ENCODE results near the gene STK24.
"Not testable (repeated sequence)": the region's sequence is repeated elsewhere in the genome, so short reads cannot be mapped to it uniquely, and the experiment has no call there.

Gene STK24

DNA sequence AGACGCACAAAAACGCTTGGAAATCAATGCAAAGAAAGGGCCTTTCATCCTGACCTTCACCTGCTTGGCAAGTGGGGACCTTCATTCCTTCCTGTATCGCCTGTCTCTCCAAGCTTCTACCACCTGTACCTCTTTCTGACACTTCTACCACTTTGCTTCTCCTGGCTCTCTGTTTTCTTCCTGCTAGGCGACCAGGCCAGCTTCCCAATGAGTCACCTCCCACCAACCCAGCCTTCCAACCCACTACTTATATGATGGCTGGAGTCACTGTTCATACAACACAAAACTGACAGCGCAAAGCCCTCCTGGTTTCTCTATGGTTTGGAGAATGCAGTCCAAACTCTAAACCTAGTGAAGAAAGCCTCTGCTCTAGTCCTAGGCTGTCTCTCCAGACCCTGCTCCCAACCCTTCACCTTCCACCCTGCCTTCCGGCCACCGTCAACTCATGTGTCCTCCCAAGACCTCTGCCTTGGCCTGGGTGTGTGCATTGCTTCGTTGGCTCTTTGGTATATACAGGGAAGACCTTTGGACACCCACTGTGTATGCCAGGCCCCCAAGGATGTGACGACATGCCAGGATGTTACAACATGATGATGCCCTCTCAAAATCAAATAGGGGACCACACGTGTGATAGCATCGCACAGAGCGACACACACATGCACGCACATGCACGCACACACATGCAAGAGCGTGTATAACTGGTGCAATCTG, 148.5 kb downstream of the STK24 start:
- no peak for DNase-seq

DNA sequence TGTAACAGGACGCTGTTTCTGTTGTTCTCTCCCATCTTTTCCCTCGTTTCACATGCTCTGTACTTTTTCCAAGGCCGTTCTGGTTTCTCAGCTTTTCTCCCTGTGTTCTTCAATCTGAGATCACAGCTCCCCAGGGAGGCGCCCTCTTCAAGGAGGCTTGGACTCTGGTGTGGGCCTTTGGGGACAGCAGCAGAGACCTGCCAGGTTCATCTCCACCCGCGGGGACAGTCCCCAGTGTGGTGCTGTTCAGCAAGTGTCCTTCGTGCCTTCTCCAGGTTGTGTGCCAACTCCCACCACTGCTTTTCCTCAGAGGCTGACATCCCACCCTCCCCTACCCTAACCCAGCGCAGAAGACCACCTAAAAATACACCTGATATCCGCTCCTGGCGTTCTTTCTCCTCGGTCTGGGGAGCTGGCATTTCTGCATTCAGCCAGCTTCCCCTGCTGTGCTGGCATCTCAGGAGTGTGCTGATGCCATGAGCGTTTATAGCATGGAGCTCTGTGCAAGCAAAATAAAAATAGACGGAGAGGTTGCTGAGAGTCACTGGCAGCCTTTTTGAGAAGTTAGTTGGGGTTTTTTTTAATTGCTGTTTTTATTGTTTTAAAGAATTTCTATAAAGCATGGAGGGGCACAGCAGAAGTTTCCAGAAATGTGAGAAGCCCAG, 149.4 kb downstream of the STK24 start:
- DNase-seq = no peak

DNA sequence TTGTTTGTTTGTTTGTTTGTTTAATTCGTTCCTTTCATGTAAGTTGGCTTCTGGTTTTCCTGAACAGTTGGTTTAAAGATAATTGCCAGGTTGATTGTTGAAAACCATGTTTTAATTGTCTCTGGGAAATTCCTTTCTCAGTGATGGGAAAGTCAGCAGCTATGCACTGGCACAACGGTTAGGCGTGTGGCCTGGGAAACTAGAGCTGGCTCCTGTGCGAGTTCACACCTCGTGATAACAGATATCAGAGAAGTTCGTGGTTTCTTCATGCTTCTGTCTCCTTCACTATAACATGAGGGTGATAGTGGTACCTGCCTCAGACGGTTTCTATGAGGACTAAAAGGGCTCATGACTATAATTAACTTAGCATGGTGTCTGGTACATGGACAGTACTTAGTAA, 153.5 kb downstream of the STK24 start:
- no peak for DNase-seq

DNA sequence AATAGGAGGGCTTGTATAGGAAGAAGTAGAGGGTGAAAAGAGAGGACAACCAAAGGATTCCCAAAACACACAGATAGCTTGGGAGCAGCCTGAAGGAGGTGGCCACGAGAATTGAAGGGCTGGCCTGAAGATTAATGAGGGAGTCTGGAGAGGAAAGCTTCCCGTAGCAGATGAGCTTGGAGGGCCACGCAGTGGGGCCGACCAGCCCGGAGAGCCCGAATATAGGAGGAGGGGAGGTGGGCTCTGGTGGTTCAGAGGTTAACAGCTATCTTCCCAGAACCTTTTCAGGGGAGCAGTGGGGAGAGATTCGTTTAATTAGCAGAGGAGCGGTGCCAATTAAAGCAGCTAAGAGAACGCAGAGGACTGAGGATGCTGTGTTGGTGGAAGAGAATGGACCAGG, 154.9 kb downstream of the STK24 start:
- DNase-seq = no peak

DNA sequence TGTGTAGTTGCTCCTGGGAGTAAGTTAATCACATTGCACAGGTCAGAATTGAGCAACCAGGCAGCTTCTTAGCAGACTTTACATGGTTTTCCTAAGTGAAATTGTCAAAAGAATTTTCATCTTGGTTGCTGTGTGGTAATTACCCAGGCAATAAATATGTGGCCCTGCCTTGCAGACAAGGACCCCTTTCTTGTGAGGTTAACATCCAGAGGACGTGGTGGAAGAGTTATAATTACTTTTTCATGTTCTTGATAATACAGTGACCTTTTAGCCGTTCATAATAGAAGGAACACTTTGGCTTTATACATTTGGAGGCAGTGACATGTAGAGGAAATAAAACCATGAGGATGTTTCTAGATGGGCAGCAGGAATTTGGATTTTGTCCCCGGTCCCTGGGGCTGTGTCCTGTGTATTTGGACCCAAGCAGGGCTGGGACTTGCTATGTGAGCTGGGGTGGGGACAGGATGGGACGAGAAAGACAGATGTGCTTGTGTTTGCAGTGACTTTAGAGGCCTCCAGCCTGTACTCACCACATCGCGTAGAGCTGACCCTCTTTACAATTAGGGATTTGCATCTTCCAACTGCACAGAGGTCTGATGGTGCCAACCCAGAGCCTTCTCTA, 156.2 kb downstream of the STK24 start:
- no peak for DNase-seq

DNA sequence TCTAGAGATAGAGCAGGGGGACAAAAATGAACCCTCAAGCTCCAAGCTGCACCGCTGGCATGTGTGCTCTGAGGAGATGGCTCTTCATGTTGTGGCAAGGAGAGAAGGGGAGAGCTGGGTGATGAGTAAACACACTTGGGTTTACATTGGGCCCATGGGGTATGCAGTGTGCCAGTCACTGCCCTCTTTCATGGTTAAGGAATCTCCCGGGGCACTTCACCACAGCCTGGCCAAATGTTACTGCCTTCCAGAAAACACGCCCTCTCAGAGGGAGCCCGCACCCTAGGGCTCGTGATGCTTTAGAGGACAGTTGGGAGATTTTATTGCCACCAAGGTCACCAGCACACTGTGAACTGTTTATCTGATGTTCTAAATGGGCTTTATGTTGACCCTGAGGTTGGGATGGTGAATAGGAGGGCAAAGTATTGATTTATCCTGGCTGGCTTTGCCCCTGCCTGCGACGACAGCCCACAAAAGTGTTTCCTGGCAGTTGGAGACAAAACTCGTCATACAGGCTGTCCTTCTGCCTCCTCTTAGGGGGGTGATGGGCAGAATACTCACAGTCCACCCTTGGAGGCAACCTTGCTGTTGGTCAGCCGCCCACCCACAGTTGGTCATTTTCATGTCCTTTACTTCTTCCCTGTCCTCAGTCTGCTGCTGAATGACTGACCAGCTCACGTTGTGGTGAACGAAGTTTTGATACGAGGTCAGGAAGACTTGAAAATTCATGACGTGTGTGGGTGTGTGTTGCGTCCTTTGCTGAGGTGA, 156.9 kb downstream of the STK24 start:
- no peak for DNase-seq

DNA sequence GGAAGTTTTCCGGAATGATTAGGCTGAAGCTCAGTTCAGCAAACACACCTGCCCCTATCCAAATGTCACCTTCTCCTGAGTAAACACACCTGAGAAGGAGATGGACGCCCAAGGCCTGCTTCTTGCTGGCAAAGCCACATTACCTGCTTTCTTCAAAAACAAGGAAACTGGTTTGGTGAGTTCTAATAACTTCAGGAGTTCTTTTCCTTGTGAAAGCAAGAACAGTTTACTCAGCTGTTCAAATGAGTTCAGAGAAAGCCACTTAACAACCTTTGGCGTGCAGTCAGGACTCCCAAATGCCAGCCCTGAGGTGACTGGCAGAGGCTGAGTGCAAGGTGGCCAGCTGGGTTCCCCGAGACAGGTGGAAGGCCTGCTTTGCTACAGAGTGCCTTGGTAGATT, 160.5 kb downstream of the STK24 start:
- no peak for DNase-seq

DNA sequence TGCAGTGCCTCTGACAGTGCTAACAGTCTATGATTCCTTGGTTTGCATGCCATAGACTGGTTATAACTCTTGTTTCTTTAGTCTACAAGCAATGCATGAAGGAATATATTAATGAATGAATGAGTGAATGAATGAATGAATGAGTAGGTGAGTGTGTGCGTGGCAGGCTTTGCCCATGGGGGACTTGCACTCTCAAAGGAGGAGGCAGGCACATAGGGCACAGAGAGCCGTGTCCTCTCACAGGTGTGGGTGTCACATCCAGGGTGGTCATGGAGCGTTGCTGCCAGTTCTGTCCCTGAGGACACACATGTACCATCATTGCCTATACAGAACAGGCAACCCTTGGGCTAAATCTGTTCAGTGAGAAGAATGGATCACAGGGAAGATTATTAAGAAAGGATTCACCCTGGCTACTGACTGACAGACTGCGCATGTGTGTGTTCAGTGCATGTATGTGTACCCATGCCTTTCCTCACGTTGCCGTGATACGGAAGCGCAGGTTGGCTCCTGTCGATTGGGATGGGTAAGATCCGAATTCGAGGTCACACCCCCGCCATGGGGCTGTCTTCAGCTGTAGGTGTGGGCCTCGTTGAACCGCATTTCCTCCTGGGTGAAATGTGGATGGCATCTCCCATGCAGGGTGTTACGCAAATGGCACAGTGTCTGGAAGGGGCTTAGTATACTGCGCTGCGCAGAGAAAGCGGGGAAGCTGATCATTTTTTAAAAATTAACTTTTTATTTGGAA, 161.4 kb downstream of the STK24 start:
- no peak for DNase-seq

DNA sequence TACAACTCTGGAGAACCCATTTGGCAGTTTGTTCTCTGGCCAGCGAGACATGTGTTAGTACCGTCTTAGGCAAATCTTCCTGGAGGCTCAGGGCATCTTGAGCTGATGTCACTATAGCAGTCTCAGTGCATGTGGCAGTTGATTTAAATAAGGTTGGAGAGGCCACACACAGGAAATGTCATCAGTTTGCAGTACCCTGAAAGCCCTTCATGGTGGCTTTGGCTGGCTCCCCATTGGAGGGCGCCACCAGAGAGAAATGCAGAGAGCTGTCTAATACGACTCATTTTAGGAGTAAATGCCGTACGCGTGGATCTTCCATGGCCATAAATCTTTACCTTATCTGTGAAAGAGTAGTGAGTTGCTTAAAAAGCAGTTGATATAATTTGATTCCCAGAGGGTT, 163.1 kb downstream of the STK24 start:
- DNase-seq = no peak

DNA sequence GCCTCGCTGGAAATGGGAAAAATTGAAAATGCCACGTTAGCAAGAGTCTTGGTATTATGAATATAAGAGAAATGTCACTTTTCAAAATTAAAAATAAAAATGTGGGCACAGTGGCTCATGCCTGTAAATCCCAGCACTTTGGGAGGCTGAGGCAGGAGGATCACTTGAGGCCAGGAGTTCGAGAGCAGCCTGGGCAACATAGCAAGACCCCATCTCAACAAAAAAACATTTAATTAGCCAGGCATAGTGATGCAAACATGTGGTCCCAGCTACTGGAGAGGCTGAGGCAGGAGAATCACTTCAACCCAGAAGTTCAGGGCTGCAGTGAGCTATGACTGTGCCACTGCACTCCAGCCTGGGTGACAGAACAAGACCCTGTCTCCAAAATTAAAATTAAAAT, 163.6 kb downstream of the STK24 start:
- DNase-seq = not testable (repeated sequence)

DNA sequence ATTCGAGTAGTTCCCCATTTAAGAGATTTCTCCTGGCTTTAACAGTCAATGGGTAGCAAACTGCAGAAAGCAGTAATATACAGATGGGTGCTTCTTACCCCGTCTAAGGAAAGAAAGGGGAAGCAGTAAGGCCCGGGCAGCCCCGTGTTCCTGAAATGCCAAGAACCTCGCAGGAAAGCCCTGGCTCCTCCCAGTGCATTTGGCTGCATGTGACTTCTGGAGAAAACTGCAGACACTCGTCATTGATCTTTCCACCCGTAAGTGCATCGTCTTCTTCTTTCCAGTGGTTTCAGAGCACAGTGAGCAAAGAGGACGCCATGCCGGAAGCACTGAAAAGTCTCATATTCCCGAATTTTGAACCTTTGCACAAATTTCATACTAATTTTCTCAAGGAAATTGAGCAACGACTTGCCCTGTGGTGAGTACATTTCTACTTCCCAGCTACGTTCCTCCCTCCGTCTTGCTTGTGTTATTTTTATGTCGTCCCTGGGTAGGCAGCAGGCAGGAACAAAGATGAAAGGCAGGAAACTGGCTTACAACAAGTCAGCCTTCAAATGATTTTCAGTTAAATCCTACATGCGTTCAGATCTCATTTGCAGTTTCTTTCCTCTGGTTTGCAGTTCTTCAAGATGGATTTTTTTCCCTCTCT, 165.2 kb downstream of the STK24 start:
- DNase-seq = peak; percentile 18

DNA sequence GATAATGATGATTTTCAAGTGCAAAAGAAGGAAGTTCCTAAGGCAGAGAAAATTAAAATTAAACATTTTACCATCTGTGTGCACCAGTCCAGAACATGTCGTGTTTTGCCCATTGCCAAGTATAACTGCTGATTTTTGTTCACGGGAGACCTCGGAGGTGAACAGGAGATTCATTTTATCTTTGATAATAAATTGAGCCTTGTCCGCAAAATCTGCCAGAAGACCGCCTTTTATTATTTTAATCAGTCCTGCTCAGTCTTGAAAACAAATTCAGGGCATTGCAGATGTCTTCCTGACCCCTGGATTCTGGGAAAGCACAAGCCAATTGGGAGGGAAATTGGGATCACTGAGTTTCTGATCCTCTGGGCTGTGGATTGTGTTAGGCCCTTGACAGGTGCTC, 165.9 kb downstream of the STK24 start:
- no peak for DNase-seq

DNA sequence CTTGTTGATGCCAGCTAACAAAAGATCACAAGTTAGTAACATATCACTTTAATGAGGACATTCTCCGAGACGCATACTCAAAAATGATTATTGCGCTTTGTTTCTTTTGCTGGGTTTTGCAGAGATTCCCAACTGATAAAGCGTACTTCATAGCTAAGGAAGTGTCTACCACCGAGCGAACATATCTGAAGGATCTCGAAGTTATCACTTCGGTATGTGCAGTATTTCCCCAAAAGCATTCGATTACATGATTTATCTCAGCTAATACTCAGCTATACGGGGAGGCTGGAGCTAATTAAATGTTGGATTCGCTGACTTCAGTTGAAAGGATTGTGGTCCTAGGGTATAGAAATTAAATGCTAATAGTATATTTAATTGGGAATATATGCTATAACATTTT, 166.3 kb downstream of the STK24 start:
- no peak for DNase-seq

DNA sequence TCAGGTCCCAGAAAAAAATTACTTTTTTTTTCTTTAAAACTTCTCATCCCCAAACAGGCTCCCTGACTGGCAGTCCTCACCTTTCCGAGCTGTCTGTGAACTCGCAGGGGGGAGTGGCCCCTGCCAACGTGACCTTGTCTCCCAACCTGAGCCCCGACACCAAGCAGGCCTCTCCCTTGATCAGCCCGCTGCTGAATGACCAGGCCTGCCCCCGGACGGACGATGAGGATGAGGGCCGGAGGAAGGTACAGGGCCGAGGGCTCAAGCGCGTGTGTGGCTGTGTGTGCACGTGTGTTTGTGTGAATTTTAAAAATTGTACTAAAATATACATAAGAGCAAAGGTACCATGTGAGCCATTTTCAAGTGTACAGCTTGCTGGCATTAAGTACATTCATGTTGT, 167.6 kb downstream of the STK24 start:
- no peak for DNase-seq

DNA sequence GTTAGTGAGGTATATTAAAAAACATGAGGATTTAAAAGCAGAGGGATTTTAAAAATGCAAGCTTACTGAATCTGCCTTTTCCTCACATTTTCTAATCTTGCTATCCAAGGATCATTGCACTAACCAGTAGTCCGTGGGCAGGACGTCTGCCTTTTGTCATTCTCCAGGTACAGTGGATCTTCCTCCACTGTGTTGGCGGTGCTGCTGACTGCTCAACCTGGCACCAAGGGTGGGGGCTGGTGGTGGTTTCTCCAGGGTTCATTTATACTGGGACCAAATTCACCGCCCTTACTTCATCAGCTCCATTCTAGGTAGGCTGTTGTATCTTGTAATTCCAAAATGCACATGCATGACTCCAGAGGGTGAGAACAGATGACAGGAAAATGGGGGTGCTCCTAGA, 169.3 kb downstream of the STK24 start:
- DNase-seq = no peak

DNA sequence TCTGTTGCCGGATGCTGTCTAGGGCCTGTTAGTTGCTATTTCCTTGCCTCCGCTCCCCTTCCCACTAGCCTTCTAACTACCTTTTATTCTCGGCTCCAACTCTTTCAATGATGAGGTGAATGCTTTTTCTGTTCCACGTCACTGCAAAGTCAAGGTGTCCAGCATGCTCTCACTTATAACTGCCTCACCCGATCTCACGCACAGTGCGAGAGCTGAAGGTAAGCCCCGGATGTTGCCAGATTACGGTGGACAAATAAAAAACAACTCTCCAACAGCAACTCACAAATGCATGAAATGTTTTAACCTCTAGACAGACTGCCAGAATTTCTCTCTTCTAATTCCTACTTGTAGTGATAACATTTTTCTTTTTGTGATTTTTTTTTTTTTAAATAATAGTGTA, 169.9 kb downstream of the STK24 start:
- no peak for DNase-seq

DNA sequence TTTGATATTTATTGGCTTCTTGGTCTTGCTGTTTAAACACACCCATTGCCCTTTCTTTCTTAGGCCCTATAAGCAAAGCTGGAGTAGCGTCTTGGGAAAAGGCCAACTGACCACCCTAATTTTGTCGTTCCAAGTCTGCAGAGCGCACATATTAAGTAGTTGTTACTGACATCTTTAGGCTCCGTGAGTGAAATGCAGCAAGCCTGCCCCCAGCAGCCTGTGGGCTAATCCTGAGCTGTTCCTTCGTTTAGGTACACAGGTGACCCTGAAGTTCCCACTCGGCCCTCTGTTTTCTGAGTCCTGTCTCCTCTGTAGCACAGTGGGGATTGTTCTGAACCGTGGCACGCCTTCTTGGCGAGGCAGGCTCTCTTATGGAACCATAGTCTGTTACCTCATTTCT, 170.5 kb downstream of the STK24 start:
- no peak for DNase-seq

DNA sequence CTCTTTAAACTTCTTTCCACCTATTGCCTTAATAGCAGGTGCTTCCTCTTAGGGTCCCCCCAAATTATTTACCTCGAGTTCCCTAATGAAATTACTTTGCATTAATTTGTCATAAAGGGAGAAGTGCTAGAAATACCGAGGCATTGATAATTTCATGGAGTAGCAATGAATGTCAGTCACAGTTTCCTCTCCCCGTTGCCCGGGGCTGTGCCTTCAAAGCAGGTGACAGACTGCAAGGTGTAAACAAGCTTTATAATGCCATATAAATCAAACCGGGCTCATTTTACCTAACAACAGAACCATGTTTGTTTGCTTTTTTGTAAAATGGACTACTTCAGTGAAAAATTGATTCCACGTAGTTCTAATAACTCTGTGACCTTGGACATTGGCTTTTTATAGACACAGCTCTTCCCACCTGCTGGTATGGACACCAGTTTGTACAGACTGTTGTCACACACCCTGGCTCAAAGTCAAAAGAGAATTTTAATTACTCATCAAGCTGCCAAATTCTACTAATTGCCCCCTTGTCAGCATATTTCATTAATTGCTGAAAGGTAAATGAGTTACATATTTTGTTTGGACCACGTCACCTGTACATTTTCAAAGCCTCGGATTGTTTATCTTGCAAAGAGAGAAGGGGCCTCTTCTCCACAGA, 171.1 kb downstream of the STK24 start:
- no peak for DNase-seq

DNA sequence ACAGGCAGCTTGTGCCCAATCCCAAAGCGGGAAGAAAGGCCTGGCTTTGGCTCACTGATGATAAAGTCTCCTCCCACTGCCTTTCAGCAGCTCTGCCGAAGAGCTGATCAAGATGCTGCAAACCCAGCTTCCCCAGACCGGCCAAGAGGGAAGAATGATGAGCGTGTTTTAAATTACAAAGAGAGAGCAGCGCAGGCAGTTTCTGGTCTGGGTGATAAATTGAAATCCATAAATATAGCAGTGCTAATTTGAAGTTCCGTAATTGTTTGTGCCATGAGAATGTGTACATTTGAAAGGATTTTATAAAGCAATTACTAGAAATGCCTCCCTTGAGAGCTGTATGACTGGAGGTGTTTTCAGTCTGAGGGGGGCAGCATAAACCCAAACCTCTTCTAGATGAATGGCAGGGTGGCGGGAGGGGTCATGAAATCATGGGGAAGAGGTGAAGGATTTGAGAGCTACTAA, 171.8 kb downstream of the STK24 start:
- peak; percentile 8 for DNase-seq

DNA sequence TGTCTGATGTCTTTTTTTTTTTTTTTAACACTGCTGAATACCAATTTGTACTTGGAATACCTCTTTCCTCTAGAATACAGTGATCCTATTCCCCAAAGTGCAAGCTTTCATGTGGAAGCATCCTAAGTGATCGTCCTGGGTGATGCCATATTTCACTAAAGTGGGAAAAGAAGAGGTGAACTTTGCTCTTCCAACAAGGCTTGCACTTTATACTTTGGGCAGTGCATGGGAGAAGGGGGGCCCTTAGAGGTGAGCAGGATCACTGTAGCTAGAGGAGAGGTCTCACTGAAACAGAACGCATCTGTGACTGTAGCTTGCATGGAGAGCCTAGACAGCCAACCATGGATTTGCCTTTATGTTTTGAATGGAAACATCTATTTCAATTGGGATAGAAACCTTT, 173.8 kb downstream of the STK24 start:
- no peak for DNase-seq

DNA sequence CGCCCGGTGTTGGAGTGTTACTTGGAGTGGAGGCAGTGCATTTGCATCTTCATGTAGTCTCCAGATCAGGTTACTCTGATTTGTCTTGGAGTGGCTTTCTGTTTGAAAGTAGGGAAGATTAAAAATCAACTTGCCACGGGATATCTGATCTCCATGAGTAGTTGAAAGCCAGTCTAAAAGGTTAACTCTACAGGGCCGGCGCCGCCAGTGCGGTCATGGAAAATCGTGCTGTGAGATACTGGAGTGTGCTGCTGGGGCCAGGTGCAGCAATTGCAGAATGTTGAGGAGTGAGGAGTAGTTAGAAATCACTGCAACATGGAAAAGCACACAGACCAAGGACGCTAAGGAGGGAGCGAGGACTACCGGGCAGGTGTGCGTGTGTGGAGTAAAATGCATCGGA, 175.0 kb downstream of the STK24 start:
- no peak for DNase-seq

DNA sequence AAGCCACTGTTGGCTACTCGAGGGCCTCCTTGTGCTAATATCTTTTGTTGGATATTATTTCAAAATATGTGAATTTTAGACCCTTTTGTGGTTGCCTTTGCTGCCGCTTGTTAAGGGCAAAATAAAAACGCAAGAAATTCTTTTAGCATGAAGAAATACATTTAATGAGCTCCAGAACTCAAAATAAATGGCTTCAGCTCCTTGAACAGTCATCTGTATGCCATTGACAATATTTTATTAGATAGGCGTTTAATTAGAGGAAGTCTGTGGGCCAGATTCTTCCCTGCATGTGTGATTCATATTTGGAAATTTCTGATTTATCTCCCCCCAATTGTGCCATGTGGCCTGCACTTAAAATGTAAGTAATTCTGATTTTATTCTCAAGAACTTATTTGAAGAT, 177.2 kb downstream of the STK24 start:
- no peak for DNase-seq

Measured in hematopoietic multipotent progenitor cell treated with erythropoietin and hydrocortisone succinate and interleukin-3 and kit ligand, for 4 days (in vitro differentiated cells).